HG02571 (cell line): ENCODE data around the gene MEF2B.
"Not testable (repeated sequence)": the region's sequence is repeated elsewhere in the genome, so short reads cannot be mapped to it uniquely, and the experiment has no call there.

Source experiments
- ATAC-seq: cut with Tn5 transposase; IDR thresholded peaks from one replicate; pipeline ENCODE4 v1.9.1; 2021; ENCODE audit warnings: mild to moderate bottlenecking, moderate library complexity; ENCODE audit not compliant: unreplicated experiment

MEF2B gene

DNA sequence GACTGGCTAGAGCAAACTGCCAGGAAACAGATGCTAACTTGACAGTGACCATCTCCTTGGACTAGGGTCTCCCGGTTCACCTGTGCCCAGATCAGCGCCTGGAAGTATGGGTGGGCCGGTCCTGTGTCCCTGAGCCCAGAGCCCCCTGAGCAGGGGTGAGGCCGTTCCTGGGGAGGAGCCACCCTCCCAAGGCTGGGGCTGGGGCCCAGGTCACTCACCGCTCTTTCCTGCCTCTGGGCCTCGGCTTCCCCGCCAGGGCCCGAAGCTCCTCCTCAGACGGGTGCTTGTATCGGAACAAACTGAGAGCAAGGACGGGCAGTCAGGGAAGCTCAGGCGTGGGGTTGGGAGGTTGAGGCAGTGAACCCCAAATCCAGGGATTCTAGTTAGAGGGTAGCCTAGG lies 37.2 kb downstream of the MEF2B start:
- no peak for ATAC-seq

DNA sequence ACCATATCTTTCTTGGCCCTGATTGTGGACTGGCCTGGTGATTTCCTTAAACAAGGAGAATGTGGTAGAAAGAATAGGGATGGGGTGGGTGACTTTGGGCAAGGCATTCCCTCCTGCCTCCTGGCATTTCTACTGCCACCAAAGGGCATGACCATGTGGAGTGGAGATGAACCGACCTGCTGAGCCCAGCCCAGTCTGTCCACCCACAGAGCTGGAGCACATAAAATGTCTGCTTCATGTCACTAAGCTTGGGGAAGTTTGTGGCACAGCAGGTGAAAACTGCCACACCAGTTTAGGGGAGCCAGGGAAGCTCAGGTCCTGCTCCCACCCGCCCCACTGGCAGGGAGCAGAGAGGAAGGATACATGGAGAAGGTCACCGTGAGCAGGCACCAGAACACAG lies 38.1 kb downstream of the MEF2B start:
- no peak for ATAC-seq

DNA sequence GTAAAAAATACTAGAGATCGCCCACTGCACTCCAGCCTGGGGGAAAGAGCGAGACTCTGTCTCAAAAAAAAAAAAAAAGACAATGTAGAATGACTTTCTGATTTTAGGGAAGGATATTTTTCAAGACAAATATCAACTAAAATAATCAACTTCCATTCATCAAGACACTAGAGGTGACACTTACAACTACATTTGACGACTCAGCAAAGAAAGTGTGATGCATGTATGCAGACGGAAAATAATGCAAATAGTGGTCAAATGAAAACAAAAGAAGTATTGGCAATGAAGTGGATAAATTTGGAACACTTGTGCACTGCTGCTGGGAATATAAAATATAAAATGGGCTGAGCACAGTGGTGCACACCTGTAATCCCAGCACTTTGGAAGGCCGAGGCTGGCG lies 44.0 kb downstream of the MEF2B start:
- no peak for ATAC-seq

DNA sequence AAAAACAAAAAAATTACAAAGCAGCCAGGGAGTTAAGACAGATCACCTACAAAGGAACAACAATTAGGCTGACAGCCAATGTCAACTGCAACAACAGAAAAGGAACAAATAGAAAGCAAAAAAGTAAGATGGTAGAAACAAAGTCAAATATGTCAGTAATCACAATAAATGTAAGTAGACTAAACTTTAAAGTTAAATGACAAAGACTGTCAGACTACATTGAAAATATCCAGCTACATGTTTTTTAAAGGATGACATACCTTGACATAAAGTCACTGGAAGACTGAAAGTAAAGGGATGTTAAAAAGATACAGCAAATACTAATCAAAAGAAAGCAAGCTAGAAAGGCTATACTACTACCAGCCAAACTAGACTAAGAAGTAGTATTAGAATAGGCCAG lies 46.7 kb downstream of the MEF2B start:
- no peak for ATAC-seq

DNA sequence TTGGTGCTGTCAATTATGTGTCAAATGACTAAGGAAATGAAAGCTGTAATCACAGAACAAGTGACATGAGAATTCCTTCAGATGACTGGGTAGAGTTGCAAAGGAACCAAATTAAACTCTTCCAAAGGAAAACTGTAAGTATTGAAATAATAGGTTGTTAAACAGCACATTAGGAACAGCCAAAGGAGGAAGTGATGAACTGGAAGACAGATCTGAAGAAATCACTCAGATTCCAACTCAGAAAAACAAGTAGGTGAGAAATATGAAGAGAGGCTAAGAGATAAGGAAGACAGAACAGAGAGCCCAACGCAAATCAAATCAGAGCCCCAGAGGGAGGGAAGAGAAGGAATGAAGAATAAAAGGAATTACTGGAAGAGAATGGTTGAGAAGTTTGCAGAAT lies 47.2 kb downstream of the MEF2B start:
- ATAC-seq = no peak

DNA sequence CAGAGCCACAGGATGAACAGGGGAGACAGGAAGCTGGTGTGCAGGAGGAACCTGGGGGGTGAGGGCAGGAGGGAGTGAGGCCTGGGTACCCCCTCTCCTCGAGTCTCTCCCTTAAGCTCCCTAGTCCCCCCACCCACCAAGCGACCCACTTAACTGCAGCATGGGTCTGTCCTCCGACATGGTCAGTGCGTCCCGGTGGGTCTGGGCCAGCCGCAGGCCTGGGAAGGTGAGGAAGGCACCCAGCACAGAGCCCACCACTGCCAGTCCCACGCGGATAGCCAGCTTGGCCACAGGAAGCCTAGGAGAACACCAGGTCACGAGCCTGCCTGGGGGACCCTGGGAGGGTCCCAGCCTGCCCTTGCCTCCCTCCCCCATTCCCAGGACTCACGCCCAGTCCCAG lies 48.7 kb downstream of the MEF2B start:
- no peak for ATAC-seq

DNA sequence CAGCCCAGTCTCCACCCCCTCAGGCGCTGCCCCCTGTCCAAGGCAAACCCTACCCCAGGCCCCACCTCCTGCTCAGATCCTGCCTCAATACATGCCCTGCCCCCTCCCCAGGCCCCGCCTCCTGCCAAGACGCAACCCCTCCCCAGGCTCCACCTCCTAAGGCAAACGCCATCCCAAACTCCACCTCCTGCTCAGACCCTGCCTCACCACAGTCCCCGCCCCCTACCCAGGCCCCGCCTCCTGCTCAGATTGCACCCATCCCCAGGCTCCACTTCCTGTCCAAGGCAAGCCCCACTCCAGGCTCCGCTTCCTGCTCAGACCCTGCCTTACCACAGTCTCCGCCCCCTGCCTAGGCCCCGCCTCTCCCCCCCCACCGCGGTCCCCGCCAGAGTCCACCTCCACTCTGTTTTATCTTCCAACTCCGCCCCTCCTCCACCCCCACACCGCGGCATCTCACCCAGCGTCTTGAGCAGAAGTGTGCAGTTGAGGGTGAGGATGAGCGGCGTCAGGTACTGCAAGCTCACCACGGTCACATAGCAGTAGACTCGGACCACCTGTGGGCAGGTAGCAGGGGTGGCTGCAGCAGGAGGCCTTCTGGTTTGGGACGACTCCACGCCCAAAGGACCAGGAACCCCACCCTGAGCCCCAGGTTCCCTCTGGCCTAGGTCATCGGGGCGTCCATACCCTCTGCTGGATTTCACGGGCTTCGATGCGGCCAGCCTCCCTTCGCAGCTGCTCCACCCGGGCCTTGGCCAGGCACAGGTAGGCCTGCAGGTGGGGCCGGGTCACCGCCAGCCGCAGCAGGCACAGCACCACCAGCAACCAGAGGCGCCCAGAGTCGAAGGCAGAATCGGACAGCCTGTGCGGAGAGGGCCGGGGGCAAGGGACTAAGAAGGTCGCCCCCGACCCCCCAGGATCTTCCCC lies 49.5 kb downstream of the MEF2B start:
- ATAC-seq = no peak

DNA sequence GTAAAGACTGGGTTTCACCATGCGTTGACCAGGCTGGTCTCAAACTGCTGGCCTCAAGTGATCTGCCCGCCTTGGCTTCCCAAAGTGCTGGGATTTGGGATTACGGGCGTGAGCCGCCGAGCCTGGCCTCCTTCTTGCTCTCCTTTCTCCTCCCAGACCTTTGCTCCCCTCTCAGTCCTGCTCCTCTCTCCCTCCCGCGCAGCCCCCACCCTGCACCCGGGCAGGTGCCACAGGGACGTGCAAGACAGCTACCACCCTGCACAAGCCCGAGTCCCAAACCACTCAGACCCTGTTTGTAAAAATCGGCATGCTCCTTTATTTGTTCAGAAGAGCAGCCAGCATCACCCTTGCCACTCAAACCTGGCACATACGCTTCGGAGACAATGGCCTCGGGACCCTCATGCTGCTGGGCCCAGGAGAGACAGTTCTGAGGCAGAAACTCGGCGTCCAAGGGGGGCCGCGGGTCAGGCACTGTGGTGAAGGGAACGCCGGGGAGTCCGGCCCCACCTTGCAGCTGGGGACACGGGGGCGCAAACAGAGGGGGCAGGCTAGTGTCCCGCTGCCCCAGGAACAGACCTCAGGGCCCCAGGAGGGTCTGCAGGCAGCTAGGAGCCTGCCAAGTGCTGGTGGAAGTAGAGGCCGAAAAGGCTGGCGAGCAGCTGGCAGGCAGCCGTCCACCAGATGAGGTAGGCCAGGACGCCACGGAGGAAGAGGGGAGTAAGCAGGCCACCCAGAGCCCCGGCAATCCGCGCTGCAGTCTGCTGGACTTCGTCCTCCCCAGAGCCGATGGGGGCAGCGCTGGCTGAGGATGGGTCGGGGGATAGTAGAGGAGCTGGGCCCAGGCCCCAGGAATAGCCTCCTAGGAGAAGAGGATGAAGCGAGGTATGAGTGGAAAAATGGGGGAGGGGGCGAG lies 50.5 kb downstream of the MEF2B start:
- no peak for ATAC-seq

DNA sequence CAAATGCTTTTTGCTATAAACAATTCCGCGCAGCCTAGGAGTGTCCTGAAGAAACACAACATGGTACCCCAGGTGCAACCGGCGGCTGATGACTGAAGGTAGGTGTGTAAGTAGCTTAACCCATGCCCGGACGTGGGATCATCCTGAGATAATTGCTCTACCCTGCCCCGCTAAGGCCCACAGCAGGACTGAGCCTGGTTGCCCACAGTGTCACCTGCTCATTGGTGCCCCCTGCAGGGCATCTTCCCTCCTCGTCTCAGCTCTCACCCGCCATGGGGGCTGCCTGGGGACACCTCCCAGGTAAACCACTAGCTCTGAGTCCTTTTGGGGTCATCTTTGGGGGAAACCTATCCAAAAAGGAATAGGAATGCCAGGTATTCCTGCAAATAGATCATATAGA lies 54.1 kb downstream of the MEF2B start:
- ATAC-seq = no peak

DNA sequence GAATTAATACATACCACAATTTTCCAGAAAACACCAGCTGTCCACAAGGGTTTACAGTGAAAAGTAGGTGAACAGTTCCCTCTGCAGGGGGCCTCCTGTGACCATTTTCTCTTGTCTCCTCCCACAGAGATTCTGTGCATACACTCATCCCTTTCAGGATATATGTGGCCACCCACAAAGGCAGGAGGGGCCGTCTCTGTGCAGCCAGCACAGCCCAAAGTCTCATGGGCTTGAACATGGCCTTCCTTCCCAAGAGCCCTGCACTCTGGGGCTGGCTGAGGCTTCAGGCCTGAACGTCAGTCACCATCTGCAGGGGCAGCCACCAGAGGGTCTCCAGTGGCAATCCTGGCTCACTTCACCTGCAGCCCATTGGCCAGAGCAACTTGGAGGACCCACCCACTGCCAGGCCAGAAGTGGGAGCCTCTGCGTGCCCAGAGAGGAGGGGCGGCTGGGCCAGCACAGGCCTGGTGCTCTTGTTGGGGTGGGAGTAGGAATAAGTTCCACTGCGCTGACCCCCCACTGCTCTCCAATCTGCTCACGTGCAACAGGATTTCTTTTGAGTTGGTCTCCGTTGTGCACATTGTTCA lies 56.9 kb downstream of the MEF2B start:
- no peak for ATAC-seq

DNA sequence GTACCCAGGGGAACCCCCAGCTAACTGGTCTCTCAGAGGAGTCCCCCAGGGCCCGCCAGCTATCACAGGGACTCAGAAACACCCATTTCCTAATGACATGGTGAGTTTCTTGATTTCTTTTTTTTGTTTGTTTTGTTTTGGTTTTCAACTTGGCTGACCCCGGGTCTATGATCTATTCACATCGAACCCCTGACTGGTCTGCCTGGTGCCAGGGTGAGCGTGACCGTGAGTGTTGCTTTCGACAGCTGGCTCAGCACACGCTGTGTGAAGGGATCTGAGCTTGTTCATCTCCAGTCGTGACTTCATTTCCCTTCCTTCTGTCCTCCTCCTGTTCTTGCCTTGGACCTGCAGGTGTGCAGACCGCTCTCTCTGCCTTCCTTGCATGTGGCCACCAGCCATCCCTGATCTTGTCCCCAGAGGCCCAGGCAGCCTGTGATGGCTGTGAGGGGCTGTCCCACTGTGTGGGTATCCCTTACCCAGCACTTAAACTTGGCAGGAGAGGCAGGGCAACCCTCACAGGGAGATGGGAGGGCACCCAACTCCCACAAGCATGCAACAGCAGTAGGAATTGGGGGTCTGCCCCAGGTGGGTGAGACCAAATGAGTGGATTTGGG lies 58.0 kb downstream of the MEF2B start:
- ATAC-seq = no peak

DNA sequence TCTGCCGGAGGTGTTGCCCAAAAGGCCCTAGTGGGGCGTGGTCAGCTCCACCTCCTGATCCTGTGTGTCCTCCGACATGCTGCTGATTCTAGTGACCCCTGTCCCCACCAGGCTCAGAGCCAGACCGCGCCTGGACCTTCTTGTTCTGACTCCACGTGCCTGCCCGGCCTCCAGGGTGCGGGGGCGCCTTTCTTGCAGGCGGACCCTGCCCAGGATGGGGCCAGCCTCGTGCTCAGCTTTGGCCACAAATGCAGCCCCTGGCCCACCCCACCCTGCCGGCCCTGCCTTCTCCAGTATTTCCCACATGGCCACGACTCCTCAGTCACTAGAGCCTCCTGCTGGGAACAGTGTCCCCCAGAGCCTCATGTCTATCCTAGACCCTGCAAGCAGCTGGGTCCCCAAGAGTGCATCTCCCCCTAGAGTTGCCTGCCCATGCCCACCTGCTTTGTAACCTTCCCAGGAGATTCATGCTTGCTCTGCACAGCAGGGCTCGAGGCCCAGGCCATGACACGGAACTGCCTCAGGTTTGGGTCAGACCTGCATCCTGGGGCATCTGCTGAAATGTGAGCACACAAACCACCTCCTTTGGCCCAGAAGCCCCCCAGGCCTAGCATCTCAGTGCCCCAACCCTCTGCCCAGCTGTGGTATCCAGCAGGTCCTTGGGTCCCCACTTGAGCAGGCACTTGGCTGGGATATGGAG lies 58.8 kb downstream of the MEF2B start:
- no peak for ATAC-seq

DNA sequence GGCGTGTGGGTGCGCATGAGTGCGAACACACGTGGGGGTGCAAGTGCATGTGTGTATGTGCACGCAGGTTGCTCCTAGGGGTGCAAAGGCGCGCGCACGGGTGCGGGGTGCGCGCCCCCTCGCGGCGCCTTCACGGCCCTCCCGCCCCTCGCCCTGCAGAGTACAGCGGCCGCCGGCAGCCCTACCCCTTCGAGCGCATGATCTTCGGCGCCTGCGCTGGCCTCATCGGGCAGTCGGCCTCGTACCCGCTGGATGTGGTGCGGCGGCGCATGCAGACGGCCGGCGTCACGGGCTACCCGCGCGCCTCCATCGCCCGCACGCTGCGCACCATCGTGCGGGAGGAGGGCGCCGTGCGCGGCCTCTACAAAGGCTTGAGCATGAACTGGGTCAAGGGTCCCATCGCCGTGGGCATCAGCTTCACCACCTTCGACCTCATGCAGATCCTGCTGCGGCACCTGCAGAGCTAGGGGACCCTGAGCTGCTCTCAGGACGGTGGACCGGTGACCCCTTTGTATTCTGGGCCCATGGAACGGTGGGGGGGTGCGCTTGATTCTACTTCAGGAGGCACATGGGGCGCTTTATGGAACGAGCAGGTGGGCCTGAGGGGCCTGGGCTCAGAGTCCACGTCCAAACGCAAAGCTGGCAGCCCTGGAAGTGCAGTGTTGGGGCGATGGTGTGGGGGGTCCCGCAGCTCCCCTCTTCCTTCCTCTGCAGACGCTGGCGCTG lies 59.5 kb downstream of the MEF2B start:
- no peak for ATAC-seq

DNA sequence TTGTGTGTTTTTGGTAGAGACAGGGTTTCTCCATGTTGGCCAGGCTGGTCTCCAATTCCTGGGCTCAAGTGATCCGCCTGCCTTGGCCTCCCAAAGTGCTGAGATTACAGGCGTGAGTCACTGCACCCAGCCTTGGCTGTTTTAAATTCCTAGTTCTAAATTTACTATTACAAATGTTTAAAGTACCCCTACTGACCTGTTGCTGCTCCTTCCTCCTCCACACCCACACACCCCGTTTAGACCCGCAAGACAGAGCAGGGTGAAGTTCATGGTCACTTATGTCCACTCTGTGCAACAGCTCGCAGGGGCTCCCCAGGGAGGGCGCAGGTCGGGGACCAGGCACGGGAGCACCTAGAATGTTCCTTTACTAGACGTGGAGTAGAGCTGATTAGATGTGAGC lies 60.5 kb downstream of the MEF2B start:
- ATAC-seq = no peak

DNA sequence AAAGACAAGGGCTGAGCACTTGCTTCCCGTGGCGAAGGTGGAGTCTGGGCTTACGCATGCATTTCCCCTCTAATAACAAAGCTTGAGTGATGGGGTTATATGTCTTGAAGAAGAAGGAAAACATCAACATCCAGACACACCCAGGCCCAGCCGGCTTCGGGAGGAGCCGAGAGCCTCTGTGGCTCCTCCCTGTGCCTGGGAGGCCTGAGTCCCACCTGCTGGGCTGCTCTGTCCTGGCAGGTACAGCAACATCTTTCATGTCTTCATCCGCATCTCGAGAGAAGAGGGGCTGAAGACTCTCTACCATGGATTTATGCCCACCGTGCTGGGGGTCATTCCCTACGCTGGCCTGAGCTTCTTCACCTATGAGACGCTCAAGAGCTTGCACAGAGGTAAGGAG lies 62.4 kb downstream of the MEF2B start:
- no peak for ATAC-seq

DNA sequence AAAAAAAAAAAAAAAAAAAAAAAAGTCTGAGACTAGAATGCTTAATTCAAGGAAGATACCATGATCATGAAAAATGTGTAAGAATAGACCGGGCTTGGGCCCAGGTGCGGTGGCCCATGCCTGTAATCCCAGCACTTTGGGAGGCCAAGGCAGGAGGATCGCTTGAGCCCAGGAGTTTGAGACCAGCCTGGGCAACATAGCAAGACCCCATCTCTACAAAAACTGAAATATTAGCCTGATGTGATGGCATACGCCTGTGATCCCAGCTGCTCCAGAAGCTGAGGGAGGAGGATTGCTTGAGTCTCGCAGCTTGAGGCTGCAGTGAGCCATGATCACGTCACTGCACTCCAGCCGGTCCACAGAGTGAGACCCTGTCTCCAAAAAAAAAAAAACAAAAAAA lies 63.1 kb downstream of the MEF2B start:
- ATAC-seq = not testable (repeated sequence)

DNA sequence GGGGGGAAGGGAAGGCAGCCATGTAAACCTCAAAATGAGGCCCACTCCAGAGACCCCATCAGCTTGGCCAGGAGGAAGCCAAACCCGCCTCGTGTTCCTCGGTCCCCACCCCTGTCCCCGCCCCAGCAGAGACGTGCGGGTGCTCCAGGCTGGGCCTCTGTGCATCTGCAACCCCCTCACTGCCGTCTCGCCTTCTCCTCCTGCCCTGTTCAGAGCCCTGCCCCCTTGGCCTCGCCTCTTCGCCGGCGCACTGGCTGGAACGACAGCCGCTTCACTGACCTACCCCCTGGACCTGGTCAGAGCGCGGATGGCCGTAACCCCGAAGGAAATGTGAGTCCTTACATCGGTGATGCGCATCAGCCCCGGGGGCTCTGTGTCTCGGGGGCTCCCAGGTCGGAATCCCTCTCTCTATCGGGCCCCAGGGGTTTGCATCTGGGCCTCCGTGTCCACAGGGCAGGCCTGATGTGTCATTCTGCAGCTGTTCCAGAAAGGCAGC lies 64.0 kb downstream of the MEF2B start:
- no peak for ATAC-seq

DNA sequence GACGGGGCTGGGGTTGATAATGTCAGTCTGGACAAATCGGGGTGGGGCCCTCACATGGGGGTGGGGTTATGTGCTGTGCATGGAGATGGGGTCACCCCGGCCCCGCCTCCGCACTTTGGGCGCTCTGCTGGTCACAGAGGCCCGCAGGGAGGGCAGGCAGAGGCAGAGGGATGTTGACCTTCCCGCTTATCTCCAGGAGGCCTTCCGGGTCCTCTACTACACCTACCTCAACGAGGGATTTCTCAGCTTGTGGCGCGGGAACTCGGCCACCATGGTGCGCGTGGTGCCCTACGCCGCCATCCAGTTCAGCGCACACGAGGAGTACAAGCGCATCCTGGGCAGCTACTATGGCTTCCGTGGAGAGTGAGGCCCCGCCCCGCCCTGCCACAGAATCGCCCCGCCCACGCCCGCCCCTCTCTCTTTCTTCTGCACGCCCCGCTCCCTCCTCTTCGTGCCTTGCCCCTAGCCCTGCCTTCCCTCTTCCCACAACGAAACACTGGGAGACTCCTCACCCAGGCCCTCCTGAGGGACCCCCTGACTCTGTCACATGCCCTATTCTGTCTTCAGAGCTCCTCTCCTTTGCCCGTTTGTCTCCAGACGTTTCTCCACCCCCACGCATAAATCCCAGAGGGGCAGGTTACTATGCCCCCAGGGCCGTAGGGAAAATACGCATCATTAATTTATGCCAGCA lies 64.6 kb downstream of the MEF2B start:
- ATAC-seq = no peak

DNA sequence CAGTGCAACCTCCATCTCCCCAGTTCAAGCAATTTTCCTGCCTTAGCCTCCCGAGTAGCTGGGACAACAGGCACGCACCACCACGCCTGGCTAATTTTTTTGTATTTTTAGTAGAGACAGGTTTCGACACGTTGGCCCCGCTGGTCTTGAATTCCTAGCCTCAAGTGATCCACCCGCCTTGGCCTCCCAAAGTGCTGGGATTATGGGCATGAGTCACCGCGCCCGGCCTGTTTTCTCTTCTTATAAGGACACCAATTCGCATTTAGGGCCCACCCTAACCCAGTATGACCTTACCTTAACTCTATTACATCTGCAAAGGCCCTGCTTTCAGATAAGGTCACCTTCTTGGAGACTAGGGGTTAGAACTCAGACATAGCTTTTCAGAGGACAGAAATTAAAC lies 66.9 kb downstream of the MEF2B start:
- ATAC-seq = no peak
